Measurements from ENCODE around the gene EPC1.
A peak's percentile ranks its signal among the peaks of the same experiment; 100 is the strongest.
"Not testable (repeated sequence)": the region's sequence is repeated elsewhere in the genome, so short reads cannot be mapped to it uniquely, and the experiment has no call there.

Gene EPC1

DNA sequence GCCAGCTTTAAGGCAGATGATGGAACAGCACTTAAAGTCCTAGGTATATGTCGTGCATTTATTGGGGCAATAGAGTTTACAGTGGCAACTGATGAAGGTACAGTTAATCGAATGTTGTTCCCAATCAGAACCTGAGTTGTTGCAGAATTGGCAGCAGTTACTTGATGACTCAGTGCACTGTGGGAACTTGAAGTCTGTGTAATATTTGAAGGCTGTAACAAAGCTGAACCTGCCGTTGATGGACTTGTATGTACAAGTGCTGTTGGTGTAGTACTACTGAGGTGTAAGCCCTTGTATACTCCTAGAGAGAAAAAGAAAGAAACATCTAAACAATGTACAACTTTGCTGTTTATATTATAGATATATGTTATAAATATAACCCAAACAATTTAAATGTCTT, 75.3 kb downstream of the EPC1 start:
- DNase-seq, result no peak

GRCh38 chr10:32269343-32270100, 77.4 kb downstream of the EPC1 start:
- DNase-seq, result no peak

DNA sequence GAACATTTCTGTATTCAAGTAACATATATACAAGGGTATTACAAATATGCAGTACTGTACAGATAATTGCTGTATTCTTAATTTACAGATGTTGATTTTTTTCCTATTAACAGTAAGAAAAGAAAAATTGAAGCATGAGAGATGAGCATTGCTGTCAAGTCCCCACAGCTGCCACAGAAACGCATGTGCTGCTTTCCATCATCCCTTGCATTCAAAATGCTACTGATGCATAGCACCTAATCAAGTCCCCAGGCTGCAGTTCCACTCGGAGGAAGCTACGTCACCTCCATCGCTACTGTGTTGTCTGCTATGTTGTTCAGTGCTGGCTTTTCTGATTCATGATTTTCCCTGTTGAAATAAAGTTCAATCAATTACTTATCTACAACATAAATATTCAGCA, 78.2 kb downstream of the EPC1 start:
- DNase-seq, result no peak

DNA sequence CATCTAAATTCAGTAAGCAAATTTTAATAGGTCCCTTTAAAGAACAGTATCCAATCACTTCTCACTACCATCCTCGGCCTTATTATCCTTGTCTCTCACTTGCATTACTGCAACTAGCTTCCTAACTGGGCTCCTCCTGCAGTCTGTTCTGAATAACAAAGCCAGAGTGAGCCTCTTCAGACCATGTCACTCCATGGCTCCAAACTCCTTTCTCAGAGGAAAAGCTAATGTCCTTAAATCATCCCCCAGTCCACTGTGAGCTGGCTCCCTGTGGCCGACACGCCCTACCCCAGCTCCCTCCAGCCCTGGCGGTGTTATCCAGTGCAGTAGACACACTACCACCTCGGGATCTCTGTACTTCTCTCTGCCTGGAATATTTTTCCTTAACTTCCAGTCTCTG, 80.0 kb downstream of the EPC1 start:
- DNase-seq, result no peak

GRCh38 chr10:32266566-32266965, 80.4 kb downstream of the EPC1 start:
- DNase-seq, result no peak

GRCh38 chr10:32265756-32266155, 81.2 kb downstream of the EPC1 start:
- DNase-seq, result no peak

DNA sequence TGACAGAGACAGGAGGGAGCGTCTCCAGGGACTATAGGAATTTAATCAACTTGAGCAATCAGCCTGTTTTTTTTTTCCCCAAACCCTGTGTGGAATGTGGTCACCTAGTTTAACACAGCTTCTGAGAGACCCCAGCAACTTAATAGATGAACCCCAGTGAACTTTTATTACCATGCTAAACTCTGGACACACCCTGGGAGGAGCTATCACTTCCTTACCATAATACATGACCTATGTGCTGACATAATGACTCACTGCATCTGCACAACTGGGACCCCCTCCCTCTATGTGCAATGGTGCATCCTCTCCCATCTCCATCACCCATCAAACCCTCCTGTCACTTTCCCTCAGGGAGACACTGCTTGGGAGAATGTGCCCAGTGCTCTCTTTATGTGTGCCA, 83.7 kb downstream of the EPC1 start:
- no peak for DNase-seq

DNA sequence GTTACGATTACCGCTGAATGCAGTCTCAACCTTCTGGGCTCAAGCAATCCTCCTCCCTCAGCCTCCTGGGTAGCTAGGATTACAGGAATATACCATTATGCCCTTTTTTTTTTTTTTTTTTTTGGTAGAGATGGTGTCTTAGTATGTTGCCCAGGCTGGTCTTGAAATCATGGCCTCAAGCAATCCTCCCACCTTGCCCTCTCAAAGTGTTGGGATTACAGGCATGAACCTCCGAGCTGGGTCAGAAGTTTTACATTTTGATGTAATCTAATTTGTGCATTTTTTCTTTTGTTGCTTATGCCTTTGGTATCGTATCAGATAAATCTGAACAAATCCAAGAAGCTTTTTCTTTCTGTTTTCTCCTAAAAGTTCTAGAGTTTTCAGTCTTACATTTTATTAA, 87.4 kb downstream of the EPC1 start:
- DNase-seq, result no peak

- peak; percentile 64 for DNase-seq
Observed at GRCh38 chr10:32256613-32257437, 90.1 kb downstream of the EPC1 start.

DNA sequence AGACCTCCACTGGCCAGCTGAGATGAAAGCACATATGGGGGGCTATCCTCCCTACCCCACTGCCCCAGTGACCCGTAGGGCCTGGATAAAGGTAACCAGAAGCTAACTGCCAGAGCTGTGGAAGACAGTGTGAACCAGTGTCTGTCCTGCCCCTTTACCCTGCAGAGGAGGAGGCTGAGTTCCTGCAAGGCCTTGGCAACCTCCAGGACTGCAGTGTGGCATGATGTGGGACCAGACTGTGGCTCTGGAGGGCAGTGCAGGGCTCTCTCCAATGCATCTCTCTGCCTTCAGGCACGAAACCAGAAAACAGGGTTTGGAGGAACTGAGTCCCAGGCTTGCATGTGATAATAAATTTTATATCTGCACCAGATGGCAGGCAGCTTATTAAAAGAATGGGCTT, 93.1 kb downstream of the EPC1 start:
- DNase-seq, result no peak

GRCh38 chr10:32253276-32253675, 93.7 kb downstream of the EPC1 start:
- DNase-seq, result no peak

- DNase-seq, result not testable (repeated sequence)
Observed at GRCh38 chr10:32250489-32250888, 96.5 kb downstream of the EPC1 start.

DNA sequence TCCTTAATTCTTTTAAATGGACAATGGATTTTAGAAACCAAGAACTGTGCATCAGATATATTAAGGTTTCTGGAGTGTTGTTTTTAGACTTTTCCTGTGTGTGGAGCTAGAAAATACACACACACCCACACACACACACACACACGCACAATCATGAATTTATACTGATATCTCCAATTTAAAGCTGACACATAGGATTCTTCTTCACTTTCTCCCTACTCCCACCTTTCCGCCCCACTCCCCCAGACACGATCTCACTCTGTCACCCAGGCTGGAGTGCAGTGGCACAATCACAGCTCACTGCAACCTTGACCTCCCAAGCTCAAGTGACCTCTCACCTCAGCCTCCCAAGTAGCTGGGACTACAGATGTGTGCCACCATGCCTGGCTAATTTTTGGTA, 100.3 kb downstream of the EPC1 start:
- no peak for DNase-seq

GRCh38 chr10:32245760-32246159, 101.2 kb downstream of the EPC1 start:
- DNase-seq, result no peak

DNA sequence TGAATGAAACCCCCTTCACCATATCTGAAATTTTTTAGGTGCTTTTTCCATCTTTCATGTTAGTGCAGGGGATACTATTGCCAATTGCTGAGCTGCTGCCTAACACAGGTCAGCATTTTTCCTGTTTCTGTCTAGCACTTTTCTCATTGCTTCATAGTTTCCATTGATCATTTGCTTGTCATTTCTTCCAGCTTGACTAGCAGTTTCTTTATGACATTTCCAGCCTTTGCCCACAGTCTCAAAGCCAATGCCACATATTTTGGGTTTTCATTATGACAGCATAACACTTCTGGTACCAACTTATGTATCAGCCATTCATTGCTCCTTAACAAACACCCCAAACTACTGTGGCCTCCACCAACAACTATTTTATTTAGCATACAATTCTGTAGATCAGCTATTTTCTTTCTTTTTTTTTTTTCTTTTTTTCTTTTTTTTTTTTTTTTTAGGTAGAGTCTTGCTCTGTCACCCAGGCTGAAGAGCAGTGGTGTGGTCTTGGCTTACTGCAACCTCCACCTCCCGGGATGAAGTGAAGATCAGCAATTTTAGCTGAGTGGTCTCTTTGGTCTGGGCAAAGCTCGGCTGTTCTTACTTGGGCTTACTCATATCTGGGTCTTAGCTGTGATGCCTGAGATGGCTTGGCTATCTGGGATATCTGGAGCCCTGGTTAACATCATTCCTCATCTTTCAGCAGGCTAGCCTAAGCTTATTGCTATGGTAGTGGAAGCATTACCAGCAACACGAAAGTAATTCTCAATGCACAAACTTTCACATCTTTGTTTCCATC, 102.3 kb downstream of the EPC1 start:
- DNase-seq, result no peak

DNA sequence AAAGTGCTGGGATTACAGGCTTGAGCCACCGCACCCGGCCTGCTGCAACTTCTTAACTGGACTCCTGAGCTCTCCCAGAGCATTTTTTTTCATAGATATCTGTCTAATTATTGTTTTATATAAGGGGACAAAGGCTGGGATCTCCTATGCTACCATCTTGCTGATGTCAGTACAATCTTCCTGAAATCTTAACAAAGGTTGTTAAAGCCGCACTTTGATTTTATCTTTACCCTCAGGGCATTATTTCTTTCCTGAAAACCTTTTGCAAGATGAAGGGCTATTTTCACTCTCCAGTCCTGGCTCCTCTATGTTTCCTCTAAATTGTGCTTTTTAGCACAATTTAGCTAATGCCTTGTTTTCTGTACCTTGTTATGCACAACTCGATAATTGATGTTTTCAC, 102.9 kb downstream of the EPC1 start:
- no peak for DNase-seq

DNA sequence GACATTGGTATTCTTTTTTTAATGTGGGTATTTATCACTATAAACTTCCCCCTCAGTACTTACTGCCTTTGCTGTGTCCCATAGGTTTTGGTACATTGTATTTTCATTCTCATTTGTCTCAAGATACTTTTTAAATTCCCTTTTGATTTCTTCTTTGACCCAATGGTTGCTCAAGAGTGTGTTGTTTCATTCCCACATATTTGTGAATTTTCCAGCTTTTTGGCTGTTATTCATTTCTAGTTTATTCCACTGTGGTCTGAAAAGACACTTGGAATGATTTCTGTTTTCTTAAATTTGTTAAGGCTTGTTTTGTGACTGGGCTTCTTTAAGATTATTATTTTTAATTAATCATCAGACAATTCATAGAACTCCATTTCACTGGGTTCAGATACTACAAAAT, 105.0 kb downstream of the EPC1 start:
- no peak for DNase-seq

- DNase-seq, result no peak
Observed at GRCh38 chr10:32240471-32240870, 106.5 kb downstream of the EPC1 start.

DNA sequence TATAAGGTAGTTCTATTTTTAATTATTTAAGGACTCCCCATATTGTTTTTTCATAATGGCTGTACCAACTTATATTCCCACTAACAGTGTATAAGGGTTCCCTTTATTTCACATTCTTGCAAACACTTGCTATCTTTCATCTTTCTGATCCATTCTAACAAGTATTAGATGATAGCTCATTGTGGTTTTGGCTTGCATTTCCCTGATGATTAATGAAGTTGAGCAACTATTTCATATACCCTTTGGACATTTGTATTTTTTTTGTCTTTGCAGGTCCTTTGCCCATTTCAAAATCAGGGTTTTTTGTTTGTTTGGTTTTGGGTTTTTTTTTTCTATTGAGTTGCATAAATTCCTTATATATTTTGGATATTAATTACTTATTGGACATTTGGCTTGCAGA, 107.2 kb downstream of the EPC1 start:
- DNase-seq, result no peak

- DNase-seq, result no peak
Observed at GRCh38 chr10:32237644-32238345, 109.2 kb downstream of the EPC1 start.

GRCh38 chr10:32234471-32234870, 112.5 kb downstream of the EPC1 start:
- DNase-seq, result no peak

DNA sequence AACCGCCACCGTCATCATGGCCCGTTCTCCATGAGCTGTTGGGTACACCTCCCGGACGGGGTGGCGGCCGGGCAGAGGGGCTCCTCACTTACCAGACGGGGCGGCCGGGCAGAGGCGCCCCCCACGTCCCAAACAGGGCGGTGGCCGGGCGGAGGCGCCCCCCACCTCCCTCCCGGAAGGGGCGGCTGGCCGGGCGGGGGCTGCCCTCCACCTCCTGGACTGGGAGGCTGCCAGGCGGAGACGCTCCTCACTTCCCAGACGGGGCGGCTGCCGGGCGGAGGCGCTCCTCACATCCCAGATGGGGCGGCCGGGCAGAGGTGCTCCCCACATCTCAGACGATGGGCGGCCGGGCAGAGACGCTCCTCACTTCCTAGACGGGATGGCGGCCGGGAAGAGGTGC, 113.6 kb downstream of the EPC1 start:
- DNase-seq, result not testable (repeated sequence)

DNA sequence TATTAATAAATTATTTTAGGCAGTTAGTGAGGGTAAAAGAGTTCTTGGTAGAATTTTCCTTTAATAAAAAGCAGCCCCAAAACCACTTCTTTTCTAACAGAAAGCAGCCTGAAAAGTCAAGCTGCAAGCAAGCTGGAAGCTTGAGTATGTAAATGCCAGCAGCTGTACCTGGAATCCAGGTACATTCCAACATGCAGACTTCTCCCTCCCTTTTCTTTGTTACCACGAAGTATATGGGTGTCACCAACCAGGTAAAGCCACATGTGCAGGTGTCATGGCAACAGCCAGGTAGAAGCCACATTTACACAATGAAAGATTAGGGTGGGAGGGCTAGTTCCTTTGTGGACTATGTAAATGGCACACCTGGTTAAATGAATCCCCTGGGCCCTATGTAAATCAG, 114.6 kb downstream of the EPC1 start:
- no peak for DNase-seq

All from activated gamma-delta T cell treated with Interleukin-2 at 50 U/mL for 16 hours (primary cell).